ENCODE results near the gene UPF1.

Gene UPF1

GRCh38 chr19:18861235-18861634 is 29.5 kb downstream of the UPF1 start:
- Mint-ChIP-seq H3K27ac (peak overlapping the region; percentile 68), H3K4me3 (no peak overlapping the region), H3K27me3 (no peaks in the 10 kb centered on the region), H3K36me3 (peaks cover 43 to 50% of the 10 kb centered on the region in 2 donors), H3K9me3 (no peaks in the 10 kb centered on the region), H3K4me1 (peaks cover 7 to 13% of the 10 kb centered on the region in 2 donors)
- ATAC-seq (replicated peaks): peak; percentile 78 to 79
- DNase-seq: no peak

- no peak overlapping the region for H3K4me3 Mint-ChIP-seq
- peak overlapping the region; percentile 9 for H3K27ac Mint-ChIP-seq
- H3K36me3 Mint-ChIP-seq: peaks cover 48 to 51% of the 10 kb centered on the region in 2 donors
- ATAC-seq (replicated peaks) (no peak), DNase-seq (no peak)
- no peaks in the 10 kb centered on the region for H3K27me3 Mint-ChIP-seq
- no peaks in the 10 kb centered on the region for H3K9me3 Mint-ChIP-seq
- H3K4me1 Mint-ChIP-seq: peaks cover 9 to 13% of the 10 kb centered on the region in 2 donors
These were observed 30.2 kb downstream of the UPF1 start for GRCh38 chr19:18861917-18862316.

- H3K27ac Mint-ChIP-seq: no peak overlapping the region
- H3K9me3 Mint-ChIP-seq: no peaks in the 10 kb centered on the region
- peaks cover 58 to 59% of the 10 kb centered on the region in 2 donors for H3K36me3 Mint-ChIP-seq
- DNase-seq: no peak
- peaks cover 10 to 13% of the 10 kb centered on the region in 2 donors for H3K4me1 Mint-ChIP-seq
- ATAC-seq (replicated peaks): no peak
- H3K4me3 Mint-ChIP-seq: no peak overlapping the region
- no peaks in the 10 kb centered on the region for H3K27me3 Mint-ChIP-seq
These were observed 31.4 kb downstream of the UPF1 start for GRCh38 chr19:18862976-18863842.

GRCh38 chr19:18863843-18864362 is 32.1 kb downstream of the UPF1 start:
- H3K9me3 Mint-ChIP-seq: no peaks in the 10 kb centered on the region
- H3K36me3 Mint-ChIP-seq: peaks cover 61 to 62% of the 10 kb centered on the region in 2 donors
- no peak for DNase-seq
- H3K27me3 Mint-ChIP-seq: no peaks in the 10 kb centered on the region
- peaks cover 10 to 13% of the 10 kb centered on the region in 2 donors for H3K4me1 Mint-ChIP-seq
- H3K27ac Mint-ChIP-seq: no peak overlapping the region
- ATAC-seq (replicated peaks): no peak
- H3K4me3 Mint-ChIP-seq: no peak overlapping the region

- H3K27me3 Mint-ChIP-seq: no peaks in the 10 kb centered on the region
- H3K36me3 Mint-ChIP-seq: peaks cover 59 to 61% of the 10 kb centered on the region in 2 donors
- ATAC-seq (replicated peaks) (no peak), DNase-seq (no peak)
- peaks cover 12 to 13% of the 10 kb centered on the region in 2 donors for H3K4me1 Mint-ChIP-seq
- H3K9me3 Mint-ChIP-seq: no peaks in the 10 kb centered on the region
- peak overlapping the region; percentile 75 for H3K27ac Mint-ChIP-seq
- H3K4me3 Mint-ChIP-seq: no peak overlapping the region
These were observed 33.6 kb downstream of the UPF1 start for GRCh38 chr19:18865106-18865972.

GRCh38 chr19:18865973-18866799 is 34.4 kb downstream of the UPF1 start:
- Mint-ChIP-seq H3K4me3 (no peak overlapping the region), H3K4me1 (peaks cover 11 to 13% of the 10 kb centered on the region in 2 donors), H3K27me3 (peaks cover 6 to 8% of the 10 kb centered on the region in 2 donors), H3K9me3 (no peaks in the 10 kb centered on the region), H3K36me3 (peaks cover 54 to 58% of the 10 kb centered on the region in 2 donors), H3K27ac (peak overlapping the region; percentile 75)
- ATAC-seq (replicated peaks): peak; percentile 84 to 86
- no peak for DNase-seq

- Mint-ChIP-seq H3K27me3 (peaks cover 11 to 13% of the 10 kb centered on the region in 2 donors), H3K4me1 (peaks cover 7 to 11% of the 10 kb centered on the region in 2 donors), H3K27ac (peak overlapping the region; percentile 59), H3K36me3 (peaks cover 48 to 55% of the 10 kb centered on the region in 2 donors), H3K9me3 (no peaks in the 10 kb centered on the region), H3K4me3 (no peak overlapping the region)
- ATAC-seq (replicated peaks) (no peak), DNase-seq (no peak)
These were observed 35.0 kb downstream of the UPF1 start for GRCh38 chr19:18866800-18867123.

GRCh38 chr19:18867199-18867598 is 35.4 kb downstream of the UPF1 start:
- Mint-ChIP-seq H3K27ac (peak overlapping the region; percentile 59), H3K4me1 (peaks cover 7 to 11% of the 10 kb centered on the region in 2 donors), H3K9me3 (no peaks in the 10 kb centered on the region), H3K27me3 (peaks cover 15 to 18% of the 10 kb centered on the region in 2 donors), H3K36me3 (peaks cover 46 to 51% of the 10 kb centered on the region in 2 donors), H3K4me3 (no peak overlapping the region)
- no peak for ATAC-seq (replicated peaks)
- DNase-seq: no peak

GRCh38 chr19:18867751-18868150 is 36.0 kb downstream of the UPF1 start:
- DNase-seq (no peak), ATAC-seq (replicated peaks) (no peak)
- Mint-ChIP-seq H3K36me3 (peaks cover 41 to 48% of the 10 kb centered on the region in 2 donors), H3K27ac (no peak overlapping the region), H3K4me3 (peak overlapping the region in 1 of 2 donors; percentile 37), H3K27me3 (peaks cover 16 to 21% of the 10 kb centered on the region in 2 donors), H3K4me1 (peaks cover 7 to 11% of the 10 kb centered on the region in 2 donors), H3K9me3 (no peaks in the 10 kb centered on the region)

- no peak for ATAC-seq (replicated peaks)
- Mint-ChIP-seq H3K4me3 (peak overlapping the region; percentile 13 to 56), H3K27ac (no peak overlapping the region), H3K4me1 (peaks cover 7 to 11% of the 10 kb centered on the region in 2 donors), H3K9me3 (no peaks in the 10 kb centered on the region), H3K36me3 (peaks cover 39 to 45% of the 10 kb centered on the region in 2 donors), H3K27me3 (peaks cover 16 to 27% of the 10 kb centered on the region in 2 donors)
- DNase-seq: no peak
These were observed 36.7 kb downstream of the UPF1 start for GRCh38 chr19:18868380-18869022.

GRCh38 chr19:18869023-18869618 is 37.4 kb downstream of the UPF1 start:
- Mint-ChIP-seq H3K4me1 (peaks cover 7 to 11% of the 10 kb centered on the region in 2 donors), H3K36me3 (peaks cover 34 to 39% of the 10 kb centered on the region in 2 donors), H3K9me3 (no peaks in the 10 kb centered on the region), H3K4me3 (no peak overlapping the region), H3K27me3 (peaks cover 16 to 32% of the 10 kb centered on the region in 2 donors), H3K27ac (peak overlapping the region; percentile 42)
- no peak for DNase-seq
- ATAC-seq (replicated peaks): no peak

GRCh38 chr19:18869781-18870530 is 38.2 kb downstream of the UPF1 start:
- peaks cover 16 to 37% of the 10 kb centered on the region in 2 donors for H3K27me3 Mint-ChIP-seq
- H3K4me1 Mint-ChIP-seq: peaks cover 7 to 11% of the 10 kb centered on the region in 2 donors
- H3K9me3 Mint-ChIP-seq: no peaks in the 10 kb centered on the region
- peak overlapping the region; percentile 20 for H3K27ac Mint-ChIP-seq
- H3K36me3 Mint-ChIP-seq: peaks cover 36% of the 10 kb centered on the region in 2 donors
- ATAC-seq (replicated peaks) (peak; percentile 4 to 12), DNase-seq (no peak)
- peak overlapping the region; percentile 14 to 17 for H3K4me3 Mint-ChIP-seq
